Mucosa of rectum (tissue), 2 donors: ENCODE measurements around the gene IL19.

ENCODE experiments used
- H3K27ac ChIP-seq, 2 donors: one replicate each; pipeline ENCODE4 v1.7.0; 2013; ENCODE audit warnings: inconsistent platforms in 2 of 2, low read depth in 2 of 2, low read length in 2 of 2
- H3K27me3 ChIP-seq, 2 donors: one replicate each; pipeline ENCODE4 v1.7.0; 2013; ENCODE audit warnings: low read length in 2 of 2; ENCODE audit not compliant: control insufficient read depth in 2 of 2, insufficient read depth in 2 of 2
- H3K36me3 ChIP-seq, 2 donors: one replicate each; pipeline ENCODE4 v1.7.0; 2013; ENCODE audit warnings: low read length in 2 of 2; ENCODE audit not compliant: control insufficient read depth in 2 of 2, insufficient read depth in 2 of 2
- H3K4me1 ChIP-seq, 2 donors: one replicate each; pipeline ENCODE4 v1.7.0; 2013; ENCODE audit warnings: low read length in 2 of 2, mild to moderate bottlenecking in 1 of 2; ENCODE audit not compliant: control insufficient read depth in 2 of 2, insufficient read depth in 2 of 2
- H3K4me3 ChIP-seq, 2 donors: one replicate each; pipeline ENCODE4 v1.7.0; 2013; ENCODE audit warnings: low read length in 2 of 2
- H3K9ac ChIP-seq, 2 donors: one replicate each; pipeline ENCODE4 v1.7.0; 2013; ENCODE audit warnings: low read length in 2 of 2, low read depth in 1 of 2, mild to moderate bottlenecking in 1 of 2
- H3K9me3 ChIP-seq, 2 donors: one replicate each; pipeline ENCODE4 v1.7.0; 2013; ENCODE audit warnings: low read length in 2 of 2; ENCODE audit not compliant: control insufficient read depth in 2 of 2
- donor health status: healthy.
- donor health status: Normal muscosa, but diverticular disease.

IL19 gene

GRCh38 chr1:206883876-206884275 is 113.3 kb downstream of the IL19 start:
- peaks cover 3 to 5% of the 10 kb centered on the region in 2 donors for H3K27me3 ChIP-seq
- no peaks in the 10 kb centered on the region for H3K36me3 ChIP-seq
- H3K9ac ChIP-seq = no peak overlapping the region
- H3K4me3 ChIP-seq = no peak overlapping the region
- no peaks in the 10 kb centered on the region for H3K4me1 ChIP-seq
- H3K27ac ChIP-seq = no peak overlapping the region
- H3K9me3 ChIP-seq = no peaks in the 10 kb centered on the region

GRCh38 chr1:206885341-206886060 is 114.9 kb downstream of the IL19 start:
- H3K4me1 ChIP-seq = no peaks in the 10 kb centered on the region
- H3K27ac ChIP-seq = no peak overlapping the region
- H3K4me3 ChIP-seq = no peak overlapping the region
- no peak overlapping the region for H3K9ac ChIP-seq
- no peaks in the 10 kb centered on the region for H3K9me3 ChIP-seq
- no peaks in the 10 kb centered on the region for H3K36me3 ChIP-seq
- H3K27me3 ChIP-seq = peaks cover 5% of the 10 kb centered on the region in 2 donors

- no peak overlapping the region for H3K4me3 ChIP-seq
- H3K36me3 ChIP-seq = no peaks in the 10 kb centered on the region
- H3K9ac ChIP-seq = no peak overlapping the region
- H3K27me3 ChIP-seq = peaks cover 5 to 6% of the 10 kb centered on the region in 2 donors
- no peak overlapping the region for H3K27ac ChIP-seq
- H3K9me3 ChIP-seq = no peaks in the 10 kb centered on the region
- H3K4me1 ChIP-seq = no peaks in the 10 kb centered on the region
Measured at GRCh38 chr1:206886831-206887230, 116.3 kb downstream of the IL19 start.

- Histone ChIP-seq H3K27ac (no peak overlapping the region), H3K9ac (no peak overlapping the region), H3K4me3 (no peak overlapping the region), H3K9me3 (no peaks in the 10 kb centered on the region), H3K4me1 (no peaks in the 10 kb centered on the region), H3K36me3 (no peaks in the 10 kb centered on the region), H3K27me3 (peaks cover 5 to 7% of the 10 kb centered on the region in 2 donors)
Measured at GRCh38 chr1:206887701-206888100, 117.1 kb downstream of the IL19 start.

GRCh38 chr1:206890125-206891060 is 119.8 kb downstream of the IL19 start:
- no peaks in the 10 kb centered on the region for H3K9me3 ChIP-seq
- no peaks in the 10 kb centered on the region for H3K4me1 ChIP-seq
- H3K9ac ChIP-seq = no peak overlapping the region
- no peak overlapping the region for H3K27ac ChIP-seq
- no peaks in the 10 kb centered on the region for H3K36me3 ChIP-seq
- H3K27me3 ChIP-seq = peaks cover 2 to 4% of the 10 kb centered on the region in 2 donors
- H3K4me3 ChIP-seq = no peak overlapping the region

GRCh38 chr1:206891412-206891811 is 120.8 kb downstream of the IL19 start:
- no peak overlapping the region for H3K27ac ChIP-seq
- peaks cover 2% of the 10 kb centered on the region in 2 donors for H3K27me3 ChIP-seq
- H3K36me3 ChIP-seq = no peaks in the 10 kb centered on the region
- no peaks in the 10 kb centered on the region for H3K9me3 ChIP-seq
- no peak overlapping the region for H3K9ac ChIP-seq
- no peak overlapping the region for H3K4me3 ChIP-seq
- peaks cover 0 to 4% of the 10 kb centered on the region in 2 donors for H3K4me1 ChIP-seq
